ENCODE measurements around the gene GOPC.

GOPC gene

DNA sequence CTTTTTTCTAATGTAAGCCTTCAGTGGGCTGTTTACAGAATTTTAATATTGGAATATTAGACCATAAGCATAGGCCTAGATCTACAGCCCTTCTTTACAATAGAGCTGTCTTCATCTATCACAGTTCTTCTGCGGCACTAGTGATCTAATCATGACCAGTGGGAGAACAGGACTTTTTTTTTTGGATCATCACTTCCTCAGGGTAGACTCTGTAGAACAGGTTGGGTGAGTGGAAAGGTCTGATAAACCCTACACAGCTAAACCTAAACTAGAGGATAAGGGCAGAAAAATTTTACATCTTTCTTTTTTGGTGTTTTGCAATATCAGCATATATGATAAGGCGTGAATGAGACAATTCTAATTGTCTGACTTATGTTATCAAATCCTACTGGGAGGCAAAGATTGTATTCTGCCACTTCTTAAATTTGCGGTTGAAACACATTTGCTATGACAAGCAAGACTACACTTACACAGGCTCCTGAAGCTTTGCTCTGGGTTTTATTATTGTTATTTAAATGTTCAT lies 52.2 kb downstream of the GOPC start:
- DNase-seq (ENCODE audit: extremely low read depth in 1 of 2, low read depth in 1 of 2): no peak

DNA sequence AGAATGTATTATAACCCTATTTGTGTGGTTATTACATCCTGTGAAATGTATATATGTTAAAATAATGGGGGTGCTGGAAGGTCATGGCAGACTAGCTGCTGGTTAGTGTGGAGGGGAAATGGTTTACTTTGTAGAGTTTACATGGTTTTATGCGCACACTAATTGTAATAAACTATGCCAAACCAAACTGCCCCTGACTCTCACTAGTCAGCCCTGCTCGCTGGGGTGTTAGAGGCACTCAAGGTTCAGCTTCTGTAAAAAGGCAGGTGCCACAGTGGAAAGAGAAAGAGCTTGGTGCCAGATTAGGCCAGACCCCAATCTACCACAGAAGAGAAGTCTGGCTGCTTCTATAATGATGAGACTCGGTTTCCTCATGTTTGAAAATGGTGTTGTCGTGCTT lies 52.7 kb downstream of the GOPC start:
- no peak for DNase-seq (ENCODE audit: extremely low read depth in 1 of 2, low read depth in 1 of 2)

DNA sequence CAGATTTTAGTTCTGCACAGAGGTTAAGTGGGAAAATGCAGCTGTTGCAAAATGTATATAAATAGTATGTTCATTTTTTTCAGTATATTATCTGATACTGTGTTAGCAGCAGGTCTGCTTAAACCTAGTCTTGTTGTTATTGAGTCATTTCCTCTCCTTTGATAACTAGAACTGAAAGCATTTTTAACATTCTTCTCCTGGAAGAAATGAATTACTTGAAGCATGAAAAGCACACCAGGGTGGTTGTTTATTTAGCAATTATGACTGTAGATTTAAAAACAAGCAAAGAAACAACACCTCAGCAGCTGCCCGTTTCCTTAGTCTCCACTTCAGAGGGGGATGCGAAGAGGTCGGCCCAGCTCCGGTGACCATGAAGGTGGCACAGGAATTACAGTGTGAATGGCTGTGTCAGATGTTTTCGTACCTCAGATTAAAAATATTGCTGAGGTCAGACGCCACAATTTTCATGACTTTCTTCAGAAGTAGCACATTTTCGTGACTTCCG lies 53.5 kb downstream of the GOPC start:
- DNase-seq (ENCODE audit: extremely low read depth in 1 of 2, low read depth in 1 of 2): no peak

DNA sequence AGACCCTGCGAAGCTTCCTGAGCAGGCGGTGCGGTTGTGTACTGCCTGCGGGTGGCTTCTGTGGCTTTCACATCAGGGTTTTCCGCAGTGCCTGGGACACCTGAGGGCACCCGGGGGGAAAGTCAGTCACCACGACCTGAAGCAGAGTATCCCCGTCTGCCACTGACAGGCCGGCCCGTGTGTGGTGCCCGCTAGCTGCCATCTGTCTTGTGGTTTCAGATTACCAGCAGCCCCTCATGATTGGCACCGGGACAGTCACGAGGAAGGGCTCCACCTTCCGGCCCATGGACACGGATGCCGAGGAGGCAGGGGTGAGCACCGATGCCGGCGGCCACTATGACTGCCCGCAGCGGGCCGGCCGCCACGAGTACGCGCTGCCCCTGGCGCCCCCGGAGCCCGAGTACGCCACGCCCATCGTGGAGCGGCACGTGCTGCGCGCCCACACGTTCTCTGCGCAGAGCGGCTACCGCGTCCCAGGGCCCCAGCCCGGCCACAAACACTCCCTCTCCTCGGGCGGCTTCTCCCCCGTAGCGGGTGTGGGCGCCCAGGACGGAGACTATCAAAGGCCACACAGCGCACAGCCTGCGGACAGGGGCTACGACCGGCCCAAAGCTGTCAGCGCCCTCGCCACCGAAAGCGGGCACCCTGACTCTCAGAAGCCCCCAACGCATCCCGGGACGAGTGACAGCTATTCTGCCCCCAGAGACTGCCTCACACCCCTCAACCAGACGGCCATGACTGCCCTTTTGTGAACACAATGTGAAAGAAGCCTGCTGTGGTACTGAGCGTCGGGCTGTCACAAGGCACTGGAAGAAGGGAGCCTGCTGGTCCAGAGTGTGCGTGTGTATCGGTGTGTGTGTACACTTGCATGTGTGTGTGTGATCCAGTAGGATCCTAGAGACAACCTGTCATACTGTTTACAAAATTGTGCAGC lies 54.4 kb downstream of the GOPC start:
- peak in 1 of 2 donors; percentile 17 for DNase-seq (ENCODE audit: extremely low read depth in 1 of 2, low read depth in 1 of 2)

DNA sequence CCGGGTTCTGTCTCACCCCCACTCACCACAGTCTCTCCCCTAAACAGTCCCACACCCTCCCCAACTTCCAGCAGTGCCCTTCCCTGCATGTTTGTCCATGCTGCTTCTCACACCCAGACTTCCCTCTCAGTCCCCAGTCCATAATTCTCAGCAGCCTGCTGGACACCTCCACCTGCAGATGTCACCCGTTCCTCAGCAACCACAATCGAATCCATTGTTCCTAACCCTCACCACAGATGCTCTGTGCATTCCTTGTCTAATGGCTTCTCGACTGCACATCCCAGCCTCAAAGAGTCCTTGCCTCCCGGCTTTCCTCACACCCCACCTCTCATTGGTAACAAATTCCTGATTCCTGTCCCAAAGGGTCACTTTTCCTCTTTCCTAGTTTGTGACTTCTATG lies 55.6 kb downstream of the GOPC start:
- no peak for DNase-seq (ENCODE audit: extremely low read depth in 1 of 2, low read depth in 1 of 2)

DNA sequence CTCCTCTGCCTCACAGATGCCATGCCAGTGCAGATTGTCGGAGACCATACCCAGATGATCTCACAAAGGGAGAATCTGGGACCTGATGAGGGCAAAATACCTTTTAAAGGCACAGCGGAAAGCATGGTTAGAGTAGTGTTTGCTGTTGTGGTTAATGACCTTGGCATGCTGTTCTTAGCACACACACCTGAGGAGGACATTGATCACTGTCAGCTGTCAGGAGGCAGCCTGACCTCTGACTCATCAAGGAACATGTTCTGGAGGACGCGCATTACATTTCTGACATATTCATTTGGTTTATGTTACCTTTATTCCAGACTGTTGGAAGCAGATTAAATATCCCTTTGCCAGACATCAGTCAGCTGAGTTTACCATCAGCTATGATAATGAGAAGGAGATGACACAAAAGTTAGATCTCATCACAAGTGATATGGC lies 57.1 kb downstream of the GOPC start:
- DNase-seq (ENCODE audit: extremely low read depth in 1 of 2, low read depth in 1 of 2): no peak

DNA sequence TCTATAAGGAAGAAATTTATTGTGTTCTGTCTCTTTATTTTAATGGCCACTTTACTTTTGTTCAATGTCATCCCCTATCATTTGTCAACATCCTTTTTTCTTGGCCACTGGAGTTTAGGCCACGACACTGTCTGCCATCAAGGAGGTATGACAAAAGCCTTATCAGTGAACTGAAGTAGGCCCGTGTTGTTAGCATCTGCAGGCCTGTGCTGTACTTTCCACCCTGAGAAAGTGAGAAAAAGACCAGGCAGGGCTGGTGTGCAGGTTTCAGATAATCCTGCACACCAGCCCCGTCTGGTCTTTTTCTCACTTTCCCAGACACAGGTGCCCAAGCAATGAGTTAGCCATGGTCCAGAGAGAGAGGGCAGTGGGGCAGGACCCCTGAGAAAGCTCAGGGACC lies 57.6 kb downstream of the GOPC start:
- no peak for DNase-seq (ENCODE audit: extremely low read depth in 1 of 2, low read depth in 1 of 2)

DNA sequence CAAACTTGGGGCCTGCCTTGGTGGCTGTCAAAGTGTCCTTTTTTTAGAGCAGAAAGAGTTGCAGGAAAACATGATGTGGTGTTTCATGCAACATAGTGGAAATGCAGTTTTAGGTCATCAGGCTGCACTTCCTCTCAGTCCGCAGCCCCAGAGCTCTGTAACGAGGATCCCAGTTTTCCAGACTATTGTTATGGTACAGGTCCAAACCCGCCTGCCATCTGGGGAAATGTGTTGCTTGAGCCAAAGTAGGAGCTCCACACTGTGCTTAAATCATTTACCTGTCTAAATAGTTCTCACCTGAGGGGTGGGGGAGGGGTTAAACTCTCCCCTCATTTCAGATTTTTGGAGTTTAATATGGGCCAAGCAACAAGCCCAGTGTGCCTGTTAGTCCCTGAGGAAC lies 59.8 kb downstream of the GOPC start:
- no peak for DNase-seq (ENCODE audit: extremely low read depth in 1 of 2, low read depth in 1 of 2)

DNA sequence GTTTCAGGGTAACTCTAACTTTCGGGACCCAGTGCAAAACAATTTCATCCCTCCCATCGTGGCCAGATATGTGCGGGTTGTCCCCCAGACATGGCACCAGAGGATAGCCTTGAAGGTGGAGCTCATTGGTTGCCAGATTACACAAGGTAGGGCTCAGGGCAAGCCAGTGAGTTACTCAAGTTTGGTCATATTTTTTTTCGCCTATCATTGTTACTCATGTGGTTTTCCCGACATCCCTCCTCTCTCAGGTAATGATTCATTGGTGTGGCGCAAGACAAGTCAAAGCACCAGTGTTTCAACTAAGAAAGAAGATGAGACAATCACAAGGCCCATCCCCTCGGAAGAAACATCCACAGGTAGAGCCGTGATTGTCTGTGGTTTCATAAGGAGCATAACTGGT lies 61.6 kb downstream of the GOPC start:
- DNase-seq (ENCODE audit: extremely low read depth in 1 of 2, low read depth in 1 of 2): no peak

DNA sequence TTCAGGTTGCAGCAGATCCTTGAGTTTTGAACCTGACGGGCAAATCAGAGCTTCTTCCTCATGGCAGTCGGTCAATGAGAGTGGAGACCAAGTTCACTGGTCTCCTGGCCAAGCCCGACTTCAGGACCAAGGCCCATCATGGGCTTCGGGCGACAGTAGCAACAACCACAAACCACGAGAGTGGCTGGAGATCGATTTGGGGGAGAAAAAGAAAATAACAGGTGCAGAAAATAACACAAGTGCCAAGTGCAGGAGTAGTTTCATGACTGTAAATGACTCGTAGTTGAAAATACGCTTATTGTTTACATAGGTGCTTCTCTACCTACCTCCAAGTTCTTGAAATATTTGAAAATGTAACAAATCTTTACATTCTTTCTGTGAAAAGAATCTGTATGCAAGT lies 63.7 kb downstream of the GOPC start:
- no peak for DNase-seq (ENCODE audit: extremely low read depth in 1 of 2, low read depth in 1 of 2)

DNA sequence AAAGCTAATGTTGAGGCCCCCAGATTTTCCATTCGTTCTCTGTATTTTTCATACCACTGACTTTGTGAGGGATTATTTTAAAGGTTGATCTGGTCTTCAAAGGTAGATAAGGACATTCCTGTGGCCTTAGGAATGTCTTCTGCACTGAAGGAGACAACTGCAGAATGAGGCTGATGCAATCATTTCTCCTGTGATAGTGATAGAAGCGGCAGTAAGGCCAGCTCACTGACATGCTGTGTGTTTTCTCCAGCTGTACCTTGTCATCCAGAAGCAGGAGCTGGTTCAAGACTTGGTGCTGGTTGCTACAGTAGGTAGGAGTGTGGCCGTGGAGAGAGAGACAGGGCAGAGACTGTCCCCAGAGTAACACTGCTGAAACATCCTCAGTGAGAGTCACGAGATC lies 66.0 kb downstream of the GOPC start:
- DNase-seq (ENCODE audit: extremely low read depth in 1 of 2, low read depth in 1 of 2): no peak

DNA sequence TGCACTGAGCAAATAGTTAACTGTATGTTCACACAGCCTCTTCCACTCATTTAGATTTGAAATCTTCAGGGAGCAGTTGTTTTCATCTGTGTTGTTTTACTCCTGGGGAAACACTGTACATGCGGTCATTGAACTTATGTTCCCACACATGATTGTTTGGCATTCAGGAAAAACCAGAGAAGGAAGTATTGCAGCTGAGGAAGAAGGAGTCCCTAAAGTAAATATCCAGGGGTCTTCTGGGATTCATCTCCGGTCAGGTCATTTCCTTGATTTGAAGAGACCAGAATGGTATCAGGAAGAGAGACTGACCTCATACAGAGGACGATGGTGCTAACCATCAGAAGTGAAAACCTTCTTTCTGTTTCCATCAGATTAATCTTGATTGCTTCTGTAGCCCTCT lies 67.3 kb downstream of the GOPC start:
- no peak for DNase-seq (ENCODE audit: extremely low read depth in 1 of 2, low read depth in 1 of 2)

DNA sequence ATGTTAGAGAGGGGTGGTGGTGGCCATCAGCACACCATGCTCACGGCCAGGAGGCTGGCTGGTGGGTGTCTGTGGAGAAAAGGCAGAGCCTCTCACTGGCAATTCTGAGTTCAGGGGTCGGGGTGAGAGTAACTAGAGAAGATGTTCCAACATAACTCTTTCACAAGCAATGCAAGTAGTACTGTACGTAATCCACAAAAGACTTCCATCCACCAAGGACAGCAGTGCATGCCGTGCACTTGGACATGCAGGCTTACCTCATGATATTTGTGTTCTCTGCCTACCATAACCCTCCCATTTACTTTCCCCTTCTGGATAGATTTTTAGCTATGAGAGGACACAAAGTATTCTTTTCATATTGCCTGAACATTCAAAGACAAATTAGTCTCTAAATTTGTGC lies 68.5 kb downstream of the GOPC start:
- no peak for DNase-seq (ENCODE audit: extremely low read depth in 1 of 2, low read depth in 1 of 2)

DNA sequence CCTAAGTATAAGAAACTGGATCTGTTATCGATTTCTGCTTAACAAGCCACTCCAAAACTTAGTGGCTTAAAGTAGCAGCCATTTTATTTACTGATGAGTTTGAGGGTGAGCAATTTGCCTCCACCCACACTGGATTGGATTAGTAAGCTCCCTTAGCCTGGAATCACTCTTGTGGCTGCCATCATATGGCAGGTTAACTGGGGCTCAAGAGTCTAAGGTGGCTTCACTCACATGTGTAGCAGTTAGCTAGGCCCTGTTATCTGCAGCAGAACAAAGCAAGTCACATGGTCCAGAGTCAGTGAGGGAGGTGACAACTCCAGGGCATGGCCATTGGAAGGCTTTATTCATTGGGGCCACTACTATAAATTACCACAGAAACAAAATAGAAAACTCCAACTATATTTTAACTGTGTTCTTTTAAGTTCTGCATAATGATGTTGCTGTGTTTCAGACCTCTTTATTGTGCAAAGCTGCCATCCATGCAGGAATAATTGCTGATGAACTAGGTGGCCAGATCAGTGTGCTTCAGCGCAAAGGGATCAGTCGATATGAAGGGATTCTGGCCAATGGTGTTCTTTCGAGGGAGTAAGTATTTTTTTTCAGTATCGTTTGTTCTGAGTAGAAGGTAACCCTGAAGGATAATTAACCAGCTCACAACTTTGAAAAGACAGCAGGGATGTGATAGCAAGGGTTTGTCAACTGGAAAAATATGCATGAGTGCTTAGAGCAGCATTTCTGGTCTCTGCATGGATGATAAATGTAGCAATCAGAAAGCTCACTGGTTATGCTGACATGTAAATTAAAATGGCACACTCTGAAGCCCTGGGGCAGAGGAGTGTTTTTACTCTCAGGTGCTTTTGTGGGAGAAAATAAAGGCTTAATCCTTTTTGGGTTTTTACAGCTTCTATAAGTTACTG lies 70.2 kb downstream of the GOPC start:
- no peak for DNase-seq (ENCODE audit: extremely low read depth in 1 of 2, low read depth in 1 of 2)

DNA sequence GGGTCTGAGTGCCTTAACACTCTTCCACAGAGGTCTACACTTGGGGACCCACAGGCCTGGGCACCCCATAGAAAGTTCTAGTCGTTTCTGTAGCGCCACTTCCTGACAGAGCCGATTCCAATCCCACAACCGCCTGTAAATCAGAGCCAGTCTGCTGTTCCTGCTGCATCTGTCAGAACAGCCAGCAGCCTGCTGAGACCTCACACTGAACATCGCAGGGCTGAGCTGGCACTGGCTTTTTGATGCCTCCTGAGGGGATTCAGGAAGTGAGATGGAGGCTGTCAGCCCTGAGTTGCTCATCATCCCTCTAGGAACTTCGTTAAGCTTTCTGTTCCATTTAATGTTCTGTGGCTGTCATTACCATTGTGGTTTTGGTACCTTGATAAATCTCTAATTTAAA lies 71.0 kb downstream of the GOPC start:
- DNase-seq (ENCODE audit: extremely low read depth in 1 of 2, low read depth in 1 of 2): no peak

DNA sequence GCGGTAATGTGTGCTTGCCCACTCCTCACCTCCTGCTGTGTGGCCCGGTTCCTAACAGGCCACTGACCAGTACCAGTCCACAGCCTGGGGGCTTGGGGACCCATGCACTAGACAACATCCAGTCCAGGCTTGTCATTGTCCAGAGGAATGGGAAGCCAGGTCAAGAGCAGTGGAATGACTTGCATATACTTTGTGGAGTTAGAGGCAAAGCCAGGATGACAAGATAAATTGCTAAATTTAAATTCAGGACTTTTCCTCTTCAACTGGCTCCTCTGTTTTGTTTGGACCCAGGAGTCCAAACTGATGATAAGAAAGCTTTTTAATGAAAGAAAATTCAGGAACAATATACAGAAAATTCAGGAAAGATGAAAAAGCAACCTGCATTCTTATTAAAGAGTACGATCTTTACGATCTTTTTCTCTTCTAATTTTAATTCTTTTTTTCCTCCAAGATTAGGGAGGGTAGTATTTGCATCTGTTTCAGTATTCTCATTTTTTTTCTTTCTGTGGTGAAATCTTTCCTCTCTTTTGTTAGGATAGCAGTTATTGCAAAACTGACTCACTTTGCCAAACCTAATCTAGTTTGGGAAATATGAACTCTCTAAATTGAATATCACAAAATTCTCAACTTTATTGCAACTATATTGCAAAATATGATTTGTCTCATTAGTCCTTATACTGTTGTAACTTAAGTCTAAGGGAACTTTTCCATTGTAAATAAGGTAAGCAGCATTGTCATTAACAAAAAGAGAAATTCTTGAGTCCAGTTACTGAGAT lies 71.7 kb downstream of the GOPC start:
- no peak for DNase-seq (ENCODE audit: extremely low read depth in 1 of 2, low read depth in 1 of 2)

DNA sequence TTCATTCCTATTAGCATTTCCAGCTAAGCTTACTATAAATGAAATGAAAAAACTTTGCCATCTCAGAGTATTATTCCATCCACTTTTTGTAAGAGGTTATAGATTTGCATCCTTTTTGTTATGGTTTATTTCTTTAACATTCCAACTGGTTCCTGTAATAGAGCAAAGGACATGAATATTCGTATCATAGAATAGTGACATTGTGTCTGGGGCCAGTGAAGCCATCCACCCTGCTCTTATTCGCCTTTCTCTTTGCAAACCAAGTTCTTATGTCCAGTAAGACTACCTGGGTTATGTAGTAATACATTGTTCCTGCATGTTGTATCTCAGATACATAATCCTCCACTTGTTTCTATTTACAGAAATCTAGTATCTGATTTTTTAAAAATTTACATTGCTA lies 76.7 kb downstream of the GOPC start:
- no peak for DNase-seq (ENCODE audit: extremely low read depth in 1 of 2, low read depth in 1 of 2)

DNA sequence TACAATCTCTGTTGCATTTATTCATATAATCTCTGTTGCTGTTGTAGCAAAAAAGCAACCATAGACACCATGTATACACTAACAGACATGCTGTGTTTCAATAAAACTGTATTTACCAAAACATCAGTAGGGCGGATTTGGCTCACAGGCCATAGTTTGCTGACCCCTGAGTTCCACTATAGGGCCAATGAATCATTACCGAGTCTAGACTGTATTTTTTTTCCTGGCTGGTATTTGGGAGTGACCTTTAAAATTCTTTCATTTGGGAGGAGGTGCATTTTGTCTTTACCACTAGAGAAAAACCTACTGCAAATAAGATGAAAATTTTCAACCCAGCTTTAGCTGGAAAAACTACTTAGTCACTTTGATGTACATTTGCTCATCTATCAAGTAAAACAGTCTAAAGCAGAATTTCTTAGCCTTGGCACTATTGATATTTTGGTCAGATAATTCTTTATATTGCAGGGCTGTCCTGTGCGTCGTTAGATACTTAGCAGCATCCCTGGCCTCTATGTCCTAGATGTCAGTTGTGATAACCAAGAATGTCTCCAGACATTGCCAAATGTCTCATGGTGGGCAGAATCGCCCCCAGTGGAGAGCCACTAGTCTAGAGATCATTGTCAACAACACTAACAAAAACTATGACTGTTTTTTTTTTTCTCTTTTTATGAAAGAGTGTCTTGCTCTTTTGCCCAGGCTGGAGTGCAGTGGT lies 80.4 kb downstream of the GOPC start:
- DNase-seq (ENCODE audit: extremely low read depth in 1 of 2, low read depth in 1 of 2): no peak

DNA sequence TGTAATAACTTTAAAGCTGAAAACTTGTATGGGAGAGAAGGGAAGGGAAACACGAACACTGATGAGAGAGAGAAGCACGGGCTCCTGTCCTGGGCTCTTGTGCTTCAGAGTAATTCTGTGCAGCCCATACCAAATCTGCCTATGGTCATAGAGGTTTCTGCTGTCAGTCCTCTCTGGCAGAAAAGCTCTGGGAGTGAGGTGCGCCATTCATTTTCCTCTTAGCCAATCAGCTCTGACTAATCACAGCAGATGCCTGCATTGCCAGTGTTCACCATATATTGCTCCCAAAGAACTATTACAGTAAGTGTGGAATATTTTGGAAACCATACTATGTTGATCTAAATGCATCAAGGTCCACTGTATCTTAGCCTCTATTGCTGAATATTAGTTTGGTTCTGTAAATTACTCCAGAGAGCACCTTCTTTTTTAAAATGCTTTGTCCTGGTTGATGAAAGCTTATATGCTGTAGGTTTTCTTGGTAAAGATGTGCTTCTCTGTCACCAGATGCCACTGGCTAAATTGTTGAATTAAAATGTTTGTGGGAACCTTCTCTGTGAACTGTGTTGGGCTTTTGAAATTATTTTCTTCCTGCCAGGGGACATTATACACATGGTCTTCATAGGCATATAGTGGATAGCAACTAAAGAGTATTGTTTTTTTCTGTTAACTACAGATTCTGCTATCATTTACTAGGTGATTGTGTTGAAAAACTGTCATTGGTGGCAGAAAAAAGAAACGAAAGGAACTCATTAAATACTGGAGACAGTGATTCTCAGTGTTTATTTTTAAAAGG lies 81.5 kb downstream of the GOPC start:
- DNase-seq (ENCODE audit: extremely low read depth in 1 of 2, low read depth in 1 of 2): no peak

All from stimulated activated CD8-positive, alpha-beta memory T cell treated with anti-CD3 and anti-CD28 coated beads, Interleukin-7, amount 100 ng/mL, for 48 hours (primary cell).